Measurements from ENCODE around the gene GALNT7.

Gene GALNT7

GRCh38 chr4:173174184-173174583 is 5.6 kb downstream of the GALNT7 start:
- no peak overlapping the region for H2AFZ ChIP-seq
- H3K36me3 ChIP-seq (ENCODE audit: control insufficient read depth, insufficient read depth, low read length), result no peaks in the 10 kb centered on the region
- H3K9ac ChIP-seq, result no peak overlapping the region
- no peaks in the 10 kb centered on the region for H3K9me3 ChIP-seq (ENCODE audit: control insufficient read depth, low read length)
- no peak overlapping the region for H3K4me3 ChIP-seq (ENCODE audit: low read depth, low read length)
- no peak overlapping the region for H3K27ac ChIP-seq
- H3K4me2 ChIP-seq (ENCODE audit: low read length), result no peak overlapping the region
- no peaks in the 10 kb centered on the region for H3K4me1 ChIP-seq
- TF ChIP-seq CTCF (IDR thresholded peaks at IDR 0.05), result no peak
- peaks cover 22% of the 10 kb centered on the region for H3K79me2 ChIP-seq
- no peaks in the 10 kb centered on the region for H3K27me3 ChIP-seq (ENCODE audit: control insufficient read depth, insufficient read depth, low read length)

GRCh38 chr4:173174594-173175012 is 6.0 kb downstream of the GALNT7 start:
- Histone ChIP-seq H3K27me3 (ENCODE audit: control insufficient read depth, insufficient read depth, low read length) (no peaks in the 10 kb centered on the region), H3K9me3 (ENCODE audit: control insufficient read depth, low read length) (no peaks in the 10 kb centered on the region), H3K4me3 (ENCODE audit: low read depth, low read length) (no peak overlapping the region), H3K79me2 (peaks cover 22% of the 10 kb centered on the region), H3K9ac (no peak overlapping the region), H3K4me2 (ENCODE audit: low read length) (no peak overlapping the region), H3K4me1 (no peaks in the 10 kb centered on the region), H3K36me3 (ENCODE audit: control insufficient read depth, insufficient read depth, low read length) (no peaks in the 10 kb centered on the region), H3K27ac (no peak overlapping the region), H2AFZ (no peak overlapping the region)
- no peak for TF ChIP-seq CTCF (IDR thresholded peaks at IDR 0.05)

- no peaks in the 10 kb centered on the region for H3K4me1 ChIP-seq
- no peaks in the 10 kb centered on the region for H3K27me3 ChIP-seq (ENCODE audit: control insufficient read depth, insufficient read depth, low read length)
- TF ChIP-seq CTCF (IDR thresholded peaks at IDR 0.05), result no peak
- H3K4me3 ChIP-seq (ENCODE audit: low read depth, low read length), result no peak overlapping the region
- H3K27ac ChIP-seq, result no peak overlapping the region
- H3K79me2 ChIP-seq, result peaks cover 22% of the 10 kb centered on the region
- H2AFZ ChIP-seq, result no peak overlapping the region
- no peaks in the 10 kb centered on the region for H3K9me3 ChIP-seq (ENCODE audit: control insufficient read depth, low read length)
- H3K9ac ChIP-seq, result no peak overlapping the region
- no peaks in the 10 kb centered on the region for H3K36me3 ChIP-seq (ENCODE audit: control insufficient read depth, insufficient read depth, low read length)
- no peak overlapping the region for H3K4me2 ChIP-seq (ENCODE audit: low read length)
These were observed 7.4 kb downstream of the GALNT7 start for GRCh38 chr4:173176010-173176409.

GRCh38 chr4:173177232-173177631 is 8.6 kb downstream of the GALNT7 start:
- Histone ChIP-seq H3K4me1 (no peaks in the 10 kb centered on the region), H3K27me3 (ENCODE audit: control insufficient read depth, insufficient read depth, low read length) (no peaks in the 10 kb centered on the region), H3K4me2 (ENCODE audit: low read length) (no peak overlapping the region), H3K27ac (no peak overlapping the region), H3K36me3 (ENCODE audit: control insufficient read depth, insufficient read depth, low read length) (no peaks in the 10 kb centered on the region), H3K79me2 (peaks cover 16% of the 10 kb centered on the region), H3K4me3 (ENCODE audit: low read depth, low read length) (no peak overlapping the region), H2AFZ (no peak overlapping the region), H3K9ac (no peak overlapping the region), H3K9me3 (ENCODE audit: control insufficient read depth, low read length) (no peaks in the 10 kb centered on the region)
- TF ChIP-seq CTCF (IDR thresholded peaks at IDR 0.05), result no peak

GRCh38 chr4:173178144-173178543 is 9.5 kb downstream of the GALNT7 start:
- Histone ChIP-seq H3K79me2 (peaks cover 12% of the 10 kb centered on the region), H3K27ac (no peak overlapping the region), H2AFZ (no peak overlapping the region), H3K4me3 (ENCODE audit: low read depth, low read length) (no peak overlapping the region), H3K4me1 (no peaks in the 10 kb centered on the region), H3K36me3 (ENCODE audit: control insufficient read depth, insufficient read depth, low read length) (no peaks in the 10 kb centered on the region), H3K27me3 (ENCODE audit: control insufficient read depth, insufficient read depth, low read length) (no peaks in the 10 kb centered on the region), H3K9ac (no peak overlapping the region), H3K4me2 (ENCODE audit: low read length) (no peak overlapping the region), H3K9me3 (ENCODE audit: control insufficient read depth, low read length) (no peaks in the 10 kb centered on the region)
- TF ChIP-seq CTCF (IDR thresholded peaks at IDR 0.05), result no peak

Data from parathyroid adenoma (tissue), 2 donors.